ENCODE data around the gene FGF11.

The FGF11 gene

DNA sequence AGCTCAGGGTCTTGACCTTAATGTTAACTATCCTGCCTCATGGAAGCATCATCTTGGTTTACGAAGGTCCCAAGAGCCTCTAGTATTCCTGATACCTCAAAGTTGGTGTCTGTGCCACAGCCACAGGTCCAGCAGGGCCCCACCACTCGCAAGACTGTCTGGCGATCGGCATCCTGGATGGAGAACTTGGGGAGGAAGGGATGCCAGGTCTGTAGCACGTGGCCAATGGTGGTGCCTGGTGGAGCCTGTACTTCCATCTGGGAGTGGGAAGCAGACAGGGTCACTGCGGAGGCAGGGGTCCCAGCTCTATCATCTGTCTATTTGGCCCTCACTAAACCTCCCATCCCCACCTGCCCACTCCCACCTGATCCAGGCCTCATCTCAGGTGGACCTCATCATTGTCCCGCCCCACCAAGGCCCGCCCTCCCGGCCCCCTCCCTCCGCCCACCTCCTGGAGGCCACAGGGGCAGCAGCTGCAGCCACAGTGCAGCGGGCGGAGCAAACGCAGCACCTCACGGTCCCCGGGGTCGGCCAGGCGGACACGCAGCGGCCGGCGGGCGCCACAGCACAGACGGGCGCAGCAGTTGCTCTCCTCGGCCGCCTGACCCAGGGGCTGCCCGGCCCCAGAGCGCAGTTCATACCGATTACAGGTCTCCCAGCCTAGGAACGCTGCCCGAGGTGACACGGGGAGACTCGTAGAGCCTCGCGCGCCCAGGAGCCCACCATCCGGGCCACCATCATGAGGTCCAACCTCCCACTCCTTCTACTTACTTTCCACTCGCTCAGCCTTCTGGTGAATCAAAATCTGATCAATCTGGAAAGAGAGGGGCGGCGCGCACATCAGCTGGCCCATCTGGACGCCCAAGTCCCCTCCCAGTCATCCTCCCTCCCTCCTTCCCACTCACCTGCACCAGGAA is 46.4 kb upstream of the FGF11 start:
- no peaks in the 10 kb centered on the region for H3K36me3 ChIP-seq (ENCODE audit: low read length)
- H4K20me1 ChIP-seq (ENCODE audit: low read depth, low read length): no peaks in the 10 kb centered on the region
- no peaks in the 10 kb centered on the region for H3K79me2 ChIP-seq (ENCODE audit: insufficient read depth, low read length)
- peak overlapping the region; percentile 80 for H3K9ac ChIP-seq (ENCODE audit: low read length)
- H3K27ac ChIP-seq (ENCODE audit: low read depth, low read length): no peak overlapping the region
- H3F3A ChIP-seq (ENCODE audit: insufficient read depth): 0 out of 2 replicates have a peak, but pooled peaks cover 3% of the 10 kb centered on the region
- peak overlapping the region; percentile 94 for H2AFZ ChIP-seq (ENCODE audit: low read depth, low read length, severe bottlenecking)
- no peaks in the 10 kb centered on the region for H3K9me2 ChIP-seq (replicated peaks; ENCODE audit: insufficient read depth, low read length)
- H3K9me3 ChIP-seq (ENCODE audit: insufficient read depth, low read length): no peaks in the 10 kb centered on the region
- peak overlapping the region; percentile 71 for H3K4me3 ChIP-seq (ENCODE audit: insufficient read depth, low read length, poor library complexity, severe bottlenecking)
- TF ChIP-seq EZH2phosphoT487 (conservative IDR thresholded peaks at IDR 0.05; ENCODE audit: low read length): no peak
- TF ChIP-seq, protein P1, sequence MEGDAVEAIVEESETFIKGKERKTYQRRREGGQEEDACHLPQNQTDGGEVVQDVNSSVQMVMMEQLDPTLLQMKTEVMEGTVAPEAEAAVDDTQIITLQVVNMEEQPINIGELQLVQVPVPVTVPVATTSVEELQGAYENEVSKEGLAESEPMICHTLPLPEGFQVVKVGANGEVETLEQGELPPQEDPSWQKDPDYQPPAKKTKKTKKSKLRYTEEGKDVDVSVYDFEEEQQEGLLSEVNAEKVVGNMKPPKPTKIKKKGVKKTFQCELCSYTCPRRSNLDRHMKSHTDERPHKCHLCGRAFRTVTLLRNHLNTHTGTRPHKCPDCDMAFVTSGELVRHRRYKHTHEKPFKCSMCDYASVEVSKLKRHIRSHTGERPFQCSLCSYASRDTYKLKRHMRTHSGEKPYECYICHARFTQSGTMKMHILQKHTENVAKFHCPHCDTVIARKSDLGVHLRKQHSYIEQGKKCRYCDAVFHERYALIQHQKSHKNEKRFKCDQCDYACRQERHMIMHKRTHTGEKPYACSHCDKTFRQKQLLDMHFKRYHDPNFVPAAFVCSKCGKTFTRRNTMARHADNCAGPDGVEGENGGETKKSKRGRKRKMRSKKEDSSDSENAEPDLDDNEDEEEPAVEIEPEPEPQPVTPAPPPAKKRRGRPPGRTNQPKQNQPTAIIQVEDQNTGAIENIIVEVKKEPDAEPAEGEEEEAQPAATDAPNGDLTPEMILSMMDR (IDR thresholded peaks at IDR 0.05; ENCODE audit: insufficient read depth, low read length, poor library complexity, severe bottlenecking): no peak
- H3K27me3 ChIP-seq (ENCODE audit: low read length): no peaks in the 10 kb centered on the region
- peak overlapping the region; percentile 82 for H3K4me2 ChIP-seq (ENCODE audit: low read depth, low read length, poor library complexity, severe bottlenecking)

DNA sequence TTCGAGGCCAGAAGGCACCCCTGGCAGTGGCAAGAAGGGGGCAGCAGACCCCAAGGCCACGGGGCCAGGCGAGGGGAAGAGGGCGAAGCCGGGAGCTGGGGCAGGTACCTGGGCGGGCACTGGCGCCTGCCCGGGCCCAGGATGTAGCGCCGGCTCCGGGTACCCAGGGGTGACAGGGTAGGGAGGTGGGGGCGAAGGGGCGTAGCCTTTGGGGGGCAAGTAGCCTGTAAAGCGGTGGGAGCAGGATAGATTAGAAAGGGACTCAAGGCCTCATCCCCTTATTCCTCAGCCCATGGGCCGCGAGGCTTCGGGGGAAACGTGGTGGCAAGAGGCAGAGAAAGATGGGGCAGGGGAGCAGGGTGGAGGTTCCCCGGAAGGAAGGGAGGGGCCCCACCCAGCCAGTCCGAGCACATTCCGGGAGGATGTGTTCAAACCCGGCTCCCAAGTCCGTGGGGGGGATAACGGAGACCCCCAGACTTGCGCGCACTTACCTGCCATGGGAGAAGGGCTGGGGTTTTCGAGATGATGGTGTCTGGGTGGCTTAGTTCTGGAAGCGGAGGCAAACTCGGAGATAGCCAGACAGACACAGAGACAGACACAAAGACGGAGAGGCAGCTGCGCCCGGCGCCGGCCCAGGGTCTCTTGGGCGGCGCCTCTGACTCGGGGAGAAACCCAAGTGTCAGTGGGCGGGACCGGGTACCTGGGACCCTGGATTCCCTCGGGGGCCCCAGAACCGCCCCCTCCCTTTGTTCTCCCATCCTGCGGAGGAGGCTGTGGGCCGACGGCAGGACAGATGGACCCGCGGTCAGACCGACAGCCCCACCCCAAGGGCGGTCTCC is 45.5 kb upstream of the FGF11 start:
- 0 out of 2 replicates have a peak, but pooled peaks cover 3% of the 10 kb centered on the region for H3F3A ChIP-seq (ENCODE audit: insufficient read depth)
- H3K79me2 ChIP-seq (ENCODE audit: insufficient read depth, low read length): no peaks in the 10 kb centered on the region
- H3K27ac ChIP-seq (ENCODE audit: low read depth, low read length): peak overlapping the region; percentile 40
- TF ChIP-seq, protein P1 (IDR thresholded peaks at IDR 0.05; ENCODE audit: insufficient read depth, low read length, poor library complexity, severe bottlenecking): no peak
- no peak for TF ChIP-seq EZH2phosphoT487 (conservative IDR thresholded peaks at IDR 0.05; ENCODE audit: low read length)
- peak overlapping the region; percentile 80 for H3K9ac ChIP-seq (ENCODE audit: low read length)
- H3K36me3 ChIP-seq (ENCODE audit: low read length): no peaks in the 10 kb centered on the region
- H2AFZ ChIP-seq (ENCODE audit: low read depth, low read length, severe bottlenecking): peak overlapping the region; percentile 94
- H3K9me2 ChIP-seq (replicated peaks; ENCODE audit: insufficient read depth, low read length): no peaks in the 10 kb centered on the region
- no peaks in the 10 kb centered on the region for H3K9me3 ChIP-seq (ENCODE audit: insufficient read depth, low read length)
- H3K4me2 ChIP-seq (ENCODE audit: low read depth, low read length, poor library complexity, severe bottlenecking): peak overlapping the region; percentile 82
- no peaks in the 10 kb centered on the region for H3K27me3 ChIP-seq (ENCODE audit: low read length)
- H4K20me1 ChIP-seq (ENCODE audit: low read depth, low read length): no peaks in the 10 kb centered on the region
- H3K4me3 ChIP-seq (ENCODE audit: insufficient read depth, low read length, poor library complexity, severe bottlenecking): peak overlapping the region; percentile 71

DNA sequence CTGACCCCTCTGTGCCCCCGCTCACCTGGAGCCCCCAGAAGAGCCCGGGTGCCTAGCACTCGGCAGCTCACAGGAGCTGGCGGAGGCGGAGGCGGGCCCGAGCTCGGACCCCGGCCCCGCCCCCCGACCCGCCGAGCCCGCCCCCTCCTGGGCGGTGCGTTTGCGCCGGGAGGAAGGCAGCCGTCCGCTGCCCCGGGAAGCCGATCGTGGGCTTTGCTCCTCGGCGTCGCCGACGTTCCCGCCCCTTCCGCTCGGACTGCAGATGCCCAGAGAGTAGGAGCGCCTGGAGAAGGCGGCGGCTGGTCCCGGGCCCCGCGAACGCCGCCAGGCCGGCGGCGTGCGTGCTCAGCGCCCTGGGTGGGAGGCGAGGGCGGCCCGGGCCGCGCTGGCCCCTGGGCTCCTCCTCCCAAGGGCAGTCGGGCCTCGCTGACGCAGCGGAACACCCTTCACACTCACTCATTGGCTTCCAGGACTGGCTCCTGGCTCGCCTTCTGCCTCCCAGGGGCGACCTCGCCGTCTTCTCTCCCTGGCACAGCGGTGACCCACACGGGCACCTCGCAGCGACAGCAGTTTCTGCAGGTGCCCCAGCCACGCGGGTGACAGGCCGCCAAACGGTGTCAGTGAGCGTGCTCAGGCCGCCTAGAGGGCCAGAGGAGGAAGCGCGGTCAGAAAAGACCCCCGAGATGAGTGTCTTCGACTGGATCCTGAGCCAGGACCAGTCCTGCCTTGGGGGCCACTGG is 44.7 kb upstream of the FGF11 start, which contains the start of gene PLSCR3:
Gene PLSCR3 (minus strand): TSS at position 74 of the 740 bp plus-strand sequence. CDS start 415 bp downstream, outside the sequence.
- H3K4me3 ChIP-seq (ENCODE audit: insufficient read depth, low read length, poor library complexity, severe bottlenecking): peak within 1 kb of the TSS; percentile 71
- no peak for TF ChIP-seq EZH2phosphoT487 (conservative IDR thresholded peaks at IDR 0.05; ENCODE audit: low read length)
- TF ChIP-seq, protein P1 (IDR thresholded peaks at IDR 0.05; ENCODE audit: insufficient read depth, low read length, poor library complexity, severe bottlenecking): no peak
- H3K9ac ChIP-seq (ENCODE audit: low read length): peak within 1 kb of the TSS; percentile 80
- no peaks in the 10 kb centered on the region for H3K36me3 ChIP-seq (ENCODE audit: low read length)
- H2AFZ ChIP-seq (ENCODE audit: low read depth, low read length, severe bottlenecking): peak within 1 kb of the TSS; percentile 94
- no peaks in the 10 kb centered on the region for H3K9me2 ChIP-seq (replicated peaks; ENCODE audit: insufficient read depth, low read length)
- H4K20me1 ChIP-seq (ENCODE audit: low read depth, low read length): no peaks in the 10 kb centered on the region
- H3K27me3 ChIP-seq (ENCODE audit: low read length): no peaks in the 10 kb centered on the region
- H3K9me3 ChIP-seq (ENCODE audit: insufficient read depth, low read length): no peaks in the 10 kb centered on the region
- H3F3A ChIP-seq (ENCODE audit: insufficient read depth): 0 out of 2 replicates have a peak, but pooled peaks cover 3% of the 10 kb centered on the region
- peak within 1 kb of the TSS; percentile 40 for H3K27ac ChIP-seq (ENCODE audit: low read depth, low read length)
- peak within 1 kb of the TSS; percentile 82 for H3K4me2 ChIP-seq (ENCODE audit: low read depth, low read length, poor library complexity, severe bottlenecking)
- no peaks in the 10 kb centered on the region for H3K79me2 ChIP-seq (ENCODE audit: insufficient read depth, low read length)
